Activated naive CD8-positive, alpha-beta T cell treated with anti-CD3 and anti-CD28 coated beads, Interleukin-2, amount 50 U/mL, for 24 hours (primary cell): ENCODE data around the gene USP24.

ENCODE experiments used
- ATAC-seq: fragments of 150-1000 bp; cut with Tn5 transposase; one replicate; pipeline ENCODE4 v1.10.0; 2021
- DNase-seq: peaks from one replicate; pipeline ENCODE4 v3.0.0; 2021
- H3K27ac Mint-ChIP-seq: one replicate; pipeline ENCODE4 v1.8.0; 2021; ENCODE audit warnings: mild to moderate bottlenecking, mixed read lengths
- H3K27me3 Mint-ChIP-seq: one replicate; pipeline ENCODE4 v1.8.0; 2021; ENCODE audit warnings: mixed read lengths
- H3K36me3 Mint-ChIP-seq: one replicate; pipeline ENCODE4 v1.8.0; 2021; ENCODE audit warnings: low read depth, mixed read lengths
- H3K4me1 Mint-ChIP-seq: one replicate; pipeline ENCODE4 v1.8.0; 2021; ENCODE audit warnings: mixed read lengths
- H3K4me3 Mint-ChIP-seq: one replicate; pipeline ENCODE4 v1.8.0; 2021; ENCODE audit warnings: mild to moderate bottlenecking, moderate library complexity, mixed read lengths
- H3K9me3 Mint-ChIP-seq: one replicate; pipeline ENCODE4 v1.8.0; 2021; ENCODE audit warnings: mixed read lengths

USP24 gene

DNA sequence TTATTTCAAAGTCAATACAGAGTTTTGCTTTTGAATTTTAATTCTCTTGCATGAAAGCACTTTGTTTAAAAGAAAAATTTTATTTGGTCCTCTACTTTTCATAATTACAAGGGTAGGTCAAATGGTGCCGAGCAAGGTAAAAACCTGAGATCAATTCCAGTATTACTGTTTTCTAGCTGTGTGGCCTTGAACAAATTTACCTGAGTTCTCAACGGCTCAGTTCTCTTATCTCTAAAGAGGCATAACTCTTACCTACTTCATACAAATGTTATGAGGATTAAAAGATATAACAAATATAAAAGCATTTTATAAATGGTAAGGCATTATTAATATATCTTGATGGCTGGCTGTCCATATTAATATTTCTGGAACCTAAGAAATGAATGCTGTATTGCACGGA is 42.5 kb downstream of the USP24 start:
- no peak for DNase-seq
- Mint-ChIP-seq H3K27me3 (no peaks in the 10 kb centered on the region), H3K9me3 (no peaks in the 10 kb centered on the region), H3K27ac (no peak overlapping the region), H3K4me1 (peaks cover 35% of the 10 kb centered on the region), H3K4me3 (no peak overlapping the region), H3K36me3 (peaks cover 52% of the 10 kb centered on the region)
- no peak for ATAC-seq

DNA sequence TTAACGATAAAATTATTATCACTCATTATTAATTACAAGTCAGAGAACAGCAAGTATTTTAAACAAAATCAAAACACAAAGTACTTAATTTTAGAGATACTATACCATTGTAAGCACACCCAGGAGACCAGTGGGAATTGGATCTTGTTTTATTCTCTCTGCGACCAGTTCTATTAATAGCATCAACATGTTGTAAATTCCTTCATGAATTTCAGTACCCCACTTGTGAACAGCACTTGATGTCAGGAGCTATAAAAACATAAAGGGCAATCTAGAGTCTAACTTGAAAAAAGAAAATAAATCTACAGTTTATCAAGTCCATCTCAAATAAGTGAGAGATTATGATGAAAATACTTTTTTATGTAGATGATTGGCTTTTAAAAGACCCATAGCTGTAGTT is 42.9 kb downstream of the USP24 start:
- ATAC-seq = no peak
- H3K27ac Mint-ChIP-seq = no peak overlapping the region
- H3K4me3 Mint-ChIP-seq = no peak overlapping the region
- peaks cover 56% of the 10 kb centered on the region for H3K36me3 Mint-ChIP-seq
- DNase-seq = no peak
- no peaks in the 10 kb centered on the region for H3K9me3 Mint-ChIP-seq
- H3K27me3 Mint-ChIP-seq = no peaks in the 10 kb centered on the region
- H3K4me1 Mint-ChIP-seq = peaks cover 39% of the 10 kb centered on the region

DNA sequence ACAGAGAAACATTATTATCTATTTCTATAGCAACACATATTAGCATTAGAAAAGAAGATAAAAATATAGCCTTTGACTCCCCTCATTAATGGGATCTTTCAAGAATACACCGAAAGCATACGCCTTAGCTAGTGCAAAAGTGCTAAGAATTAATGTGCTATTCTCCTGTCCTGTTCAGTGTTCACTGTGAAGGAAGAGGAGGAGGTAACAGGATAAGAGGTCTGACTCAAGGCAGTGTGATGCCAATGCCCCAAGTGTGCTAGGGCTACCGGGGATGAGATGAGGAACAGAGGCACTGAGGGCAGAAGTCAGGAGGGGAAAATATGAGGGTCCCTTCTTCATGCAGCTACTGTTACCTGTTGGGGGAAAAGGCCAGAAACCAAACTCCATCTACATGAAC is 43.5 kb downstream of the USP24 start:
- H3K27me3 Mint-ChIP-seq = no peaks in the 10 kb centered on the region
- H3K4me3 Mint-ChIP-seq = no peak overlapping the region
- H3K4me1 Mint-ChIP-seq = peaks cover 43% of the 10 kb centered on the region
- no peaks in the 10 kb centered on the region for H3K9me3 Mint-ChIP-seq
- peaks cover 57% of the 10 kb centered on the region for H3K36me3 Mint-ChIP-seq
- no peak overlapping the region for H3K27ac Mint-ChIP-seq
- ATAC-seq (no peak), DNase-seq (no peak)

DNA sequence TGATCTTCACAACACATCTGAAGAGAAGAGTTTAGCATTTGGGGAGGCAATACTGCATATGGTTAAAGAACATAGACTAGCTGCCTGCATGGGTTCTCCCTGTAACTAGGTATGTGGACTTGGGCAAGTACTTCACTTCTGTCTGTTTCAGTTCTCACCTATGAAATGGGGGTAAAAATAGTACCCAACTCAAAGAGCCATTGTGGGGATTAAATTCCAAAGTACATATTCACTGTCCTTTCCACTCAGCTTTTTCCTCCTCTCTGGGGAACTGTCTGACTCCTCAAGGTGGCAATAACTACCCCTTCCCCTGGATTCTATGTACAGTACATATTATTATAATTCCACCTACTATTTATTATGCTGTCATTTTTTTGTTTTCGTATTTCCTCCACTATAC is 44.7 kb downstream of the USP24 start:
- peaks cover 46% of the 10 kb centered on the region for H3K4me1 Mint-ChIP-seq
- no peaks in the 10 kb centered on the region for H3K27me3 Mint-ChIP-seq
- no peak for ATAC-seq
- peak overlapping the region; percentile 88 for H3K27ac Mint-ChIP-seq
- no peak for DNase-seq
- H3K4me3 Mint-ChIP-seq = no peak overlapping the region
- peaks cover 58% of the 10 kb centered on the region for H3K36me3 Mint-ChIP-seq
- no peaks in the 10 kb centered on the region for H3K9me3 Mint-ChIP-seq

DNA sequence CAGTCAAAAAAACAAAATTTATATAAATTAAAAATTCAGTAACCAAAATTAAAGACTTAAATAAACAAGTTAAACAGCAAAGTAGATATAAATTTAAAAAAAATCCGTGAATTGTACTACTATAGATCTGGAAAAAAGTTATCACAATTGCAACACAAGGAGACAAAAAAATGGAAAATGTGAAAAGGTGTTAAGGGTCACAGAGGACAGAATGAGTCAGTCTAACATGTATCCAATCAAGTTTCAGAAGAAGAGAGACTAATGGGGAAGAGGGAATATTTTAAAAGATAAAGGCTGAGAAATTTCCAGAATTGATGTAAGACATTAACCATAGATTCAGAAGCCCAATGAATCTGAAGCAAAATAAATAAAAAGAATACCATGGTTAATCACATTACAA is 46.0 kb downstream of the USP24 start:
- H3K4me1 Mint-ChIP-seq = peaks cover 58% of the 10 kb centered on the region
- no peak for DNase-seq
- H3K9me3 Mint-ChIP-seq = no peaks in the 10 kb centered on the region
- peaks cover 71% of the 10 kb centered on the region for H3K36me3 Mint-ChIP-seq
- no peaks in the 10 kb centered on the region for H3K27me3 Mint-ChIP-seq
- H3K4me3 Mint-ChIP-seq = no peak overlapping the region
- peak overlapping the region; percentile 88 for H3K27ac Mint-ChIP-seq
- ATAC-seq = peak; percentile 44

DNA sequence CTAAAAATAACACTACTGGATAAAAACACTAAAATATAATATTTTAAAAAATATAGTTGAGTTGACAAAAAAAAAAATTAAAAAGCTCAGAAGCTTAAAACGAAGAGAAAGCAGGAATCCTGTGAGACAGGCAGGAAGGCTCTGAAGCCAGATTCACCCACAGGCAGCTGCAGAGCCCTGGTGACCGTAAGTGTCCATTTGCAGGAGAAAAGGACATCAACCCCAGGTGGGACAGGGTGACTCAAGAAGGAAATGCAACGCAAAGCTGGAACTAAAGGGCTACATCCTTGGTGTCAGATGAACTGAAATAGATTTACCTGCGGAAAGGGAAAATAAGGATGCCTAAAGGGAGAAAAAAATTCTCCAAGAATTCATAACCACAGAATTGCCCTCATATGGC is 46.8 kb downstream of the USP24 start:
- H3K36me3 Mint-ChIP-seq = peaks cover 72% of the 10 kb centered on the region

DNA sequence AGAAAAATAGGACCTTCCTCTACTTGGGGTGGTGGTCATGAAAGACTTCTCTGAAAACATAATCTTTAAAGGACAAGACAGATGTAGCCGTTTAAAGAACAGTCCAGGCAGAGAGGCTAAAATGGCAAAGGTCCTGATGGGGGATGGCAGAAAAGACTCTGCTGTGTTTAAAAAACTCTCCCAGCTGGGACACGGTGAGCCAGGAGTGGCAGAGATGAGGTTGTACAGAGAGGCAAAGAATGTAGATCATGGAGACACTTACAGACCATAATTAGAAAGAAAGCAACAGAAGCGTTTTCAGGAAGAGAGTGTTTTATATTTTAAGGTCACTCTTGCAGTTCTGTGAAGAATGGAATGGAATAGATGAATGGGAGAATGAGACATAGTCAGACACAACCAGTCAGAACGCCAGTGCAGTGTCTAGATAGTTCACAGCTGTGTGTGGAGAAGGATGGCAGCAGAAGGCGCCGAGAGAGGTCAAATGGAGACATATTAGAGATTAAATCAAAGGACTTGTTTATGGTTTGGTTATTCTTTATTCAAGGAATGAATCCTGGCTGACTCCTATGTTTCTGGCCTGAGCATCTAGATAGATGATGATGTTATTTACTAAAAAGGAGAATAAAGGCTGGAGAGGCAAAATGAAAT is 47.8 kb downstream of the USP24 start:
- Mint-ChIP-seq H3K9me3 (no peaks in the 10 kb centered on the region), H3K36me3 (peaks cover 73% of the 10 kb centered on the region), H3K4me3 (no peak overlapping the region), H3K27me3 (no peaks in the 10 kb centered on the region), H3K27ac (peak overlapping the region; percentile 88), H3K4me1 (peaks cover 60% of the 10 kb centered on the region)
- ATAC-seq = peak; percentile 34
- no peak for DNase-seq

More for the DNA sequence above, 46.8 kb downstream of the USP24 start:
- Mint-ChIP-seq H3K9me3 (no peaks in the 10 kb centered on the region), H3K4me1 (peaks cover 60% of the 10 kb centered on the region), H3K4me3 (peak overlapping the region; percentile 16), H3K27me3 (no peaks in the 10 kb centered on the region), H3K27ac (peak overlapping the region; percentile 88)
- ATAC-seq (no peak), DNase-seq (no peak)

DNA sequence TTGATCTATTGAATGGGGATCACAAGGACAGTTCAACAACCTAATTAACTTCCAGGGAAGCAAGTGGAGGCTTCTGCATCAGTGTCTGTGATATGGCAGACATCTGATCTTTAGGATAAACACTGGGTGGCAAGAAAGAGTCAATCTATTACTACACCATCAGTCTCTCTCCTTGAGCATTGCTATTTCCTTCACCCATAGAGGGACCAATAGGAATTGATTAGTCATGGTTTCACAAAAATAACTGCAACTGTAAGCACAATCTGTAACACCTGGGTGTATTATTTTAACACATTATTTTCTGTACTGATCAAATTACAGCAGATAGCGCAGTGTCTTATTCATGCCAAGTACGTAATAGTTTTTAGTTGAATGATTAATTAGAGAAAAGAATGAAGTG is 50.3 kb downstream of the USP24 start:
- Mint-ChIP-seq H3K27me3 (no peaks in the 10 kb centered on the region), H3K36me3 (peaks cover 62% of the 10 kb centered on the region), H3K4me1 (peaks cover 50% of the 10 kb centered on the region), H3K27ac (peak overlapping the region; percentile 83), H3K4me3 (no peak overlapping the region), H3K9me3 (no peaks in the 10 kb centered on the region)
- no peak for DNase-seq
- peak; percentile 84 for ATAC-seq

DNA sequence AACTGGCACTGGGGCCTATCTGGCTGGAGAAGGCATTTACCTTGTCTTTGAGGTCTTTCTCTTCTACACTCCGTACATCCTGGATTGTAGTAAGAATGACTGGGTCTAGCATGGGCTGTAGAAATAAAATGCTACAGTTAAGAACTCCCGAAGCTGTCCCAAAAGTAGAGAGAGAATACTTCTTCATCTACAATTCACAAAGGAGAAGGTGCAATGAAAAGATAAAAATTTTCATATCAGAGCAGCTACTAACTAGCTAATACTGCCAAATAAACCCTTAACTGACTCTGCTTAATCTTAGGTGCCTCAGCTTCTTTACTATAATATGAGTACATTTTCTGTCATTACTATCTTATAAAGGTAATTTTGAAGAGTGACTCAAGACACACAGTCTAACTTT is 55.6 kb downstream of the USP24 start:
- Mint-ChIP-seq H3K27ac (peak overlapping the region; percentile 35), H3K9me3 (no peaks in the 10 kb centered on the region), H3K36me3 (peaks cover 53% of the 10 kb centered on the region), H3K4me3 (no peak overlapping the region), H3K4me1 (peaks cover 17% of the 10 kb centered on the region), H3K27me3 (no peaks in the 10 kb centered on the region)
- no peak for ATAC-seq
- DNase-seq = no peak

DNA sequence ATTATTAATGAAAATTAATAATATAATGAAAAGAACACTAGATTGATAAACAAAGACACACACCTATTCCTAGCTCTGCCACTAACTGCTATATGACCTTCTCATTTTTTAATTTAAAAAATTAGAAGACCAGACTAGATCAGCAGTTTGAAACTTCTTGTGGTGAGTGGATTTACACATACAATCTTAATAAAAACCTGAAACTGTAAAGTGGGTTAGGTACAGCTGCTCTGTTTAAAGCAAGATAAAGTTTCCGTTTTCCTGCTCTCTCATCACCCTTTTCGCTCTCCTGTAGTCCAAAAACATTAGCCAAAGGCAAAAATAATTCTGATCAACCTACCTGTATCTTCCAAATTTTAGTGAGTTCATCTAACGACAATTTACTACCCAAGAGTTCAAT is 58.6 kb downstream of the USP24 start:
- Mint-ChIP-seq H3K27ac (peak overlapping the region; percentile 52), H3K27me3 (no peaks in the 10 kb centered on the region), H3K9me3 (no peaks in the 10 kb centered on the region), H3K36me3 (peaks cover 59% of the 10 kb centered on the region), H3K4me1 (peaks cover 26% of the 10 kb centered on the region), H3K4me3 (no peak overlapping the region)
- ATAC-seq = no peak
- DNase-seq = no peak

DNA sequence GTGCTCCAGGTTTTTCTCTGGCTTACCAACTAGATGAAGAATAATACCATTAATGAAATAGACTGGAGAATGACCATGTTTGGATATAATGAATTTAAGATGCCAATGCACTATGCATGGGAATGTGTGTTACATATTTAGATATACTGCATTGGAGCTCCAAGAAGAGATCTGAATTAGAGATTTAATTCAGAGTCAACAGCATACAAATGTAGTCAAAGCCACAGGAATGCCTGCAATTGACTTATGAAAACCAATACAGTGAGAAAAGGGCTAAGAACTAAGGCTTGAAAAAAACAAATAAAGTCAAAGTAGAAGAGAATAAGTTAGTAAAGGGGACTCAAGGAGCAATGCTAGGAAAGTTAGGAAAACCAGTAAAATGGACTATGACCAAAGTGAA is 59.1 kb downstream of the USP24 start:
- no peak for DNase-seq
- H3K4me3 Mint-ChIP-seq = no peak overlapping the region
- H3K36me3 Mint-ChIP-seq = peaks cover 61% of the 10 kb centered on the region
- ATAC-seq = no peak
- no peaks in the 10 kb centered on the region for H3K9me3 Mint-ChIP-seq
- peak overlapping the region; percentile 25 for H3K27ac Mint-ChIP-seq
- peaks cover 31% of the 10 kb centered on the region for H3K4me1 Mint-ChIP-seq
- H3K27me3 Mint-ChIP-seq = no peaks in the 10 kb centered on the region

DNA sequence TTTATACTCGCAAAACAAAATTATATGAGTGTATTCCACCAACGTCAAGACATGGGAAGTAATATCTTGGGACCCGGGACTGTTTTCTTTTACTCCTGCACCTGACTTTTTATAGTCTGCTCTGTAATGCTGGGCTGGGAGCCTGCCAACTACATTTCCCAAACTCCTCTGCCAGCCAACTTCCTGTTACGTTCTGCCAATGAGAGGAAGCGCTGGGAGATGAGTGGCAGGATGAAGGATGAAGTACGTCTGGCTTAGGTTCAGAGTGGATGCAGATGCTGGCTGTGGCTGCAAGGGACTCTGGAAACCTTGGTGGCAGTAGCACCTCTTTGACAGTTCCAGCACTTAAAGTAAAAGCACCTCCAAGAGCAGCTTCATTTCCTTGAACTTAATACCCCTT is 59.6 kb downstream of the USP24 start:
- Mint-ChIP-seq H3K27me3 (no peaks in the 10 kb centered on the region), H3K9me3 (no peaks in the 10 kb centered on the region), H3K4me3 (no peak overlapping the region), H3K27ac (peak overlapping the region; percentile 25), H3K4me1 (peaks cover 37% of the 10 kb centered on the region), H3K36me3 (peaks cover 60% of the 10 kb centered on the region)
- ATAC-seq (no peak), DNase-seq (no peak)

DNA sequence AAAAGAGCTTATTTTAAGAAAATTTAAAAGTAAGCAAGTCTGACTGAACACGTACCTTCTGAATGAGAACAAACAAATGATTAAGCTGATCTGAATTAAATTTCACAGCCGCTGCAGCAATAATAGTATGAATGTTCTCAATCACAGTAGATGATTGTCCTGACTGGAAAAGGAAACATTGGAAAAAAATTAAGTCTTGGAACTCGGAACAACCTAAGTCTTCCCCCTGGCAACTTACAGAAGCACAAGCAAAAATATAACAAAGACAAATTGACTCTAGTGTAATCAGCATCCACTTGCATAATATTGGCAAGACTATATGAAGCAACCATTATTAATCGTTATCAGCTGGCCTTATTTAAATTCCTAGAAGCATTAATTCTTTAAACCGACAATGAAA is 60.5 kb downstream of the USP24 start:
- Mint-ChIP-seq H3K9me3 (no peaks in the 10 kb centered on the region), H3K4me1 (peaks cover 37% of the 10 kb centered on the region), H3K27me3 (no peaks in the 10 kb centered on the region), H3K36me3 (peaks cover 53% of the 10 kb centered on the region), H3K4me3 (no peak overlapping the region), H3K27ac (peak overlapping the region; percentile 26)
- ATAC-seq (no peak), DNase-seq (no peak)

DNA sequence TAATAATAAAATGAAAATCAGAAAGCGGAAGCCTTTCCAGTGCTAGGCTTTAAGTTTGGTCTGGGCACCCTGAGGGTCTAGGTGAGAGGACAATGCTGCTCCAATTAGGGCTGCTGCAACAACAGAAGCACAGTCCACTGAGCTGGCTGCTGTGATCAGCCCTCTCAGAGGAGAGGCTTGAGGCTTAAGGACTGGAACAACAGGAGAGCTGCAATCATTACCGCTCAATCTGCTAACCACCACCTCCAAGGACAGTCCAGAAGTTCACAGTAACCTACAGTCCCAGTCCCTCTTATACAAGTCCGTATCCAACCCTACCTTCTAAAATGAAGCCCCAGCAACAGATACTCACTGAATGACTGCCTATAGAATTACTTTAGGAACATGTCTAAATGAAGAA is 62.1 kb downstream of the USP24 start:
- Mint-ChIP-seq H3K4me3 (no peak overlapping the region), H3K4me1 (peaks cover 37% of the 10 kb centered on the region), H3K9me3 (no peaks in the 10 kb centered on the region), H3K27me3 (no peaks in the 10 kb centered on the region), H3K36me3 (peaks cover 46% of the 10 kb centered on the region), H3K27ac (peak overlapping the region; percentile 9)
- ATAC-seq (no peak), DNase-seq (no peak)

DNA sequence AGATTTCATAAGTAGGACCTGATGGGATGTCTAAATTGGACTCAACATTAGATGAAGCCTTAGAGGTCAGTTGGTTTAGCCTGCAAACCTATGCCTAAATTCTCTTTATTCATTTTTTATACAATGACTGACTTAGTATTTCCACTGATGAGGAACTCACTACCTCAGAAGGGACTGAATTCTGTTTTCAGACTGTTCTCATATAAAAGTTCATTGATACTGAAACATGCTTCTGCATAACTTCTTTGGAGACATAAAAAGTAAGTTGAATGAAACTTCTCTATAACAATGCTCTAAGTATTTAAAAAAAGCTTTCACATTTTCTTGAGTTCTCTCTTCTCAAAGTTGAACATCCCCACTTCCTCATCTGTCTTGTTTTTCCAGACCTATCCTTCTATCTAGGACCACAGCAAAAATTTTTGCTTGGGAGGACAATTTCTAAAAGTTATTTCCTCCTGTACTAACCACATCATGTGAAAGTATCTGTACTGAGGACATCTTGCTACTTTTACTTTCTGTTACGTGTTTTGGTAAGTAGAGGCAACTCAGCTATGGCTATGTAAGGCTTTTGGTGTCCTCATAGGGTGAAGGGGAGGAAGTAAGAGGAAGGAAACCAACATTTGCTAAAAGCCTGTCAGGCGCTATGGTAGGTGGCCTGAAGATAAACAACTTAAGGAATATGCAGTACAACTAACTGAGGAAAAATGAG is 64.1 kb downstream of the USP24 start:
- ATAC-seq = peak; percentile 87
- no peak for DNase-seq
- H3K4me1 Mint-ChIP-seq = peaks cover 31% of the 10 kb centered on the region
- no peaks in the 10 kb centered on the region for H3K27me3 Mint-ChIP-seq
- H3K4me3 Mint-ChIP-seq = peak overlapping the region; percentile 58
- H3K27ac Mint-ChIP-seq = peak overlapping the region; percentile 90
- H3K9me3 Mint-ChIP-seq = no peaks in the 10 kb centered on the region
- peaks cover 43% of the 10 kb centered on the region for H3K36me3 Mint-ChIP-seq
